Activated CD8-positive, alpha-beta memory T cell treated with anti-CD3 and anti-CD28 coated beads, Interleukin-2, amount 50 U/mL, for 24 hours (primary cell): Measurements from ENCODE around the gene TWIST2.

Experiments
- DNase-seq: peaks from one replicate; pipeline ENCODE4 v3.0.0-alpha.2; 2020; ENCODE audit errors: extremely low read depth

TWIST2 gene

DNA sequence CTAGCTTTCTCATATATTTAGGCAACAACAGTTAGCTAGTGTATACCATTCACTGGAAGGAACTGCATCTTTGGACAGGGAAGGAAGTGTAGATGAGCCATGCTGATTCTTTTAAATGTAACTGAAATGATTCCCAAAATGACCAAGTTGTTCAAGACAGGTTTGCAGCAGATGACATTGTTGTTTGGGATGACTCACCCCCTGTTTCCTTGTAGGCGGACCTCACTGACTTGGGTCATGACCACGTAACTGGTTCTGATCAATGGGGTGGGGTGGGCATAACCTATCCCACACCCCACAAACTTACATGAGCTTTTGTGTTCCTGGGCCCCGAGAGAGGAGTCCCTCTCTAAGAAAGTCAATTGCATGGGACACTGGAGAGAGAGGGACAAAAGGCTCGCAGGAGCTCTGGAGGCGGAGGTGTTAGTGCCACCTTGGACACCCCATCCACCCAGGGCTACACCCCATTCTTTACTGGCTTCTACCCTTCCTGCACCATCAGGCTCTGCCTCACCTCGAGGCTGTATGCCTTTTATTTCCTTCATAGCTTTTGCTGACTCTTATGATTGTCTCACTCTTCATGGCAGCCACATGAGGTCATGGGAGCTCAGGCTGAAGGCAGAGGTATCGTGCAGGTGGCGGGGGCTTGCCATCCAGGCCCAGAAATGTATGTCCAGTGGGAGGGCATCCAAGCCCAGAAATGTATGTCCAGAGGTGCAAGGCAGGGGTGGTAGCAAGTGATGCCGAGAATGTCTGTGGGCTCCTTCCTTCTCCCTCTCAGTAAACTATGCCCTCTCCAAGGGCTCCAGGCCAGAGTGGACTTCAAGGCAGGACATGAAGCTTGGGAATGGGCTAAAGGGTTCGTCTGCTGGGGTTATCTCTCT lies 108.0 kb downstream of the TWIST2 start:
- no peak for DNase-seq

GRCh38 chr2:238956676-238957075 lies 108.8 kb downstream of the TWIST2 start:
- no peak for DNase-seq
